Fibroblast of the conjunctiva (primary cell): ENCODE data around the gene TGFBI.
"Not testable (repeated sequence)": the region's sequence is repeated elsewhere in the genome, so short reads cannot be mapped to it uniquely, and the experiment has no call there.

Experiments used
- DNase-seq: peaks from one replicate; pipeline ENCODE4 v3.0.0-alpha.2; 2010; ENCODE audit warnings: low read depth

The TGFBI gene

GRCh38 chr5:136026636-136027035 is 2.2 kb upstream of the TGFBI start:
- DNase-seq, result no peak

GRCh38 chr5:136027311-136027710 is 1.5 kb upstream of the TGFBI start:
- DNase-seq, result no peak

GRCh38 chr5:136028090-136028489 is 698 bp upstream of the TGFBI start:
- DNase-seq, result no peak

GRCh38 chr5:136030252-136030651 is 1.5 kb downstream of the TGFBI start:
- DNase-seq, result no peak

- DNase-seq, result no peak
Measured at GRCh38 chr5:136030956-136031611, 2.3 kb downstream of the TGFBI start.

GRCh38 chr5:136031711-136032110 is 2.9 kb downstream of the TGFBI start:
- DNase-seq, result no peak

GRCh38 chr5:136032564-136032963 is 3.8 kb downstream of the TGFBI start:
- no peak for DNase-seq

- no peak for DNase-seq
Measured at GRCh38 chr5:136033234-136033633, 4.4 kb downstream of the TGFBI start.

- DNase-seq, result no peak
Measured at GRCh38 chr5:136033848-136034247, 5.1 kb downstream of the TGFBI start.

- DNase-seq, result no peak
Measured at GRCh38 chr5:136034492-136034891, 5.7 kb downstream of the TGFBI start.

- no peak for DNase-seq
Measured at GRCh38 chr5:136034984-136035383, 6.2 kb downstream of the TGFBI start.

GRCh38 chr5:136035837-136036236 is 7.0 kb downstream of the TGFBI start:
- DNase-seq, result no peak

GRCh38 chr5:136036293-136036911 is 7.6 kb downstream of the TGFBI start:
- DNase-seq, result no peak

GRCh38 chr5:136037001-136037705 is 8.4 kb downstream of the TGFBI start:
- DNase-seq, result no peak

GRCh38 chr5:136038635-136039034 is 9.8 kb downstream of the TGFBI start:
- DNase-seq, result no peak

- no peak for DNase-seq
Measured at GRCh38 chr5:136039202-136039601, 10.4 kb downstream of the TGFBI start.

GRCh38 chr5:136040746-136041415 is 12.1 kb downstream of the TGFBI start:
- DNase-seq, result no peak

GRCh38 chr5:136042156-136042555 is 13.4 kb downstream of the TGFBI start:
- no peak for DNase-seq

GRCh38 chr5:136042665-136043121 is 13.9 kb downstream of the TGFBI start:
- no peak for DNase-seq

GRCh38 chr5:136043551-136043950 is 14.8 kb downstream of the TGFBI start:
- no peak for DNase-seq

GRCh38 chr5:136043968-136044610 is 15.3 kb downstream of the TGFBI start:
- DNase-seq, result no peak

GRCh38 chr5:136045026-136045425 is 16.2 kb downstream of the TGFBI start:
- not testable (repeated sequence) for DNase-seq
